ENCODE measurements around the gene SSBP4. TPM values are rescaled to one million over a fixed set of nuclear protein-coding genes. Genes with fewer than 3 reads are reported as not detected.
A peak's percentile ranks its signal among the peaks of the same experiment; 100 is the strongest.

SSBP4 gene
- total RNA-seq, 1 donor from 2014 or later, result 71.8 TPM

- no peak for TF ChIP-seq CTCF (conservative IDR thresholded peaks at IDR 0.05)
- Mint-ChIP-seq H3K4me1 (peaks cover 44% of the 10 kb centered on the region), H3K9me3 (peaks cover 3% of the 10 kb centered on the region), H3K36me3 (ENCODE audit: low read depth) (peaks cover 2% of the 10 kb centered on the region), H3K27me3 (ENCODE audit: low read depth) (peaks cover 6% of the 10 kb centered on the region), H3K27ac (ENCODE audit: unreplicated experiment) (peak overlapping the region; percentile 92), H3K4me3 (peak overlapping the region; percentile 79)
- no peak for DNase-seq (ENCODE audit: low read depth, low spot score)
Observed at GRCh38 chr19:18441804-18442788, 22.9 kb downstream of the SSBP4 start.

- no peak overlapping the region for H3K27ac Mint-ChIP-seq (ENCODE audit: unreplicated experiment)
- peaks cover 3% of the 10 kb centered on the region for H3K9me3 Mint-ChIP-seq
- H3K27me3 Mint-ChIP-seq (ENCODE audit: low read depth), result peaks cover 5% of the 10 kb centered on the region
- peaks cover 2% of the 10 kb centered on the region for H3K36me3 Mint-ChIP-seq (ENCODE audit: low read depth)
- peak overlapping the region; percentile 79 for H3K4me3 Mint-ChIP-seq
- peaks cover 51% of the 10 kb centered on the region for H3K4me1 Mint-ChIP-seq
- no peak for DNase-seq (ENCODE audit: low read depth, low spot score)
- TF ChIP-seq CTCF (conservative IDR thresholded peaks at IDR 0.05), result no peak
Observed at GRCh38 chr19:18442941-18443340, 23.7 kb downstream of the SSBP4 start.

DNA sequence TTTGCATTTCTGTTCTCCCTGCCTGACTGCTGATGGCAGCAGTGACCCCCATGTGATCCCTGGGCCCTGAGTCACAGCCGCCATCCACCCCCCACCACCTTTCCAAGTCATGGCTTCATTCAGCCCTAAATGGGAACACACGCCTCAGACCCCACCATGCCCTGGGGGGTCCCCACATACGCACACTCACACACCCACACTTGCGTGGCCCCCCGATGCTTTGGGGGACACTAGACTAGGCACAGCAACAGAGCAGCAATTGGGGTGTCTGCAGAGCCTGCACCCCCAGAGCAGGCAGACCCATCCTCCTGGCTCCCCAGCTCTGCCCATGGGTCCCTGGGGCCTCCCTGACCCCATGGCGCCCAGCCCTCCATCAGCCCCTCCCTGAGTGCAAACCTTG is 24.2 kb downstream of the SSBP4 start:
- Mint-ChIP-seq H3K27ac (ENCODE audit: unreplicated experiment) (no peak overlapping the region), H3K4me1 (peaks cover 54% of the 10 kb centered on the region)

GRCh38 chr19:18443831-18444230 is 24.6 kb downstream of the SSBP4 start:
- no peak for TF ChIP-seq CTCF (conservative IDR thresholded peaks at IDR 0.05)
- Mint-ChIP-seq H3K4me1 (peaks cover 50% of the 10 kb centered on the region), H3K4me3 (no peak overlapping the region), H3K9me3 (peaks cover 3% of the 10 kb centered on the region), H3K36me3 (ENCODE audit: low read depth) (peaks cover 6% of the 10 kb centered on the region), H3K27ac (ENCODE audit: unreplicated experiment) (no peak overlapping the region), H3K27me3 (ENCODE audit: low read depth) (peaks cover 5% of the 10 kb centered on the region)
- no peak for DNase-seq (ENCODE audit: low read depth, low spot score)

More for the DNA sequence above, 24.2 kb downstream of the SSBP4 start:
- no peak for DNase-seq (ENCODE audit: low read depth, low spot score)
- H3K27me3 Mint-ChIP-seq (ENCODE audit: low read depth), result peaks cover 5% of the 10 kb centered on the region
- TF ChIP-seq CTCF (conservative IDR thresholded peaks at IDR 0.05), result no peak
- H3K36me3 Mint-ChIP-seq (ENCODE audit: low read depth), result peaks cover 5% of the 10 kb centered on the region
- H3K9me3 Mint-ChIP-seq, result peaks cover 3% of the 10 kb centered on the region
- H3K4me3 Mint-ChIP-seq, result peak overlapping the region; percentile 34

DNA sequence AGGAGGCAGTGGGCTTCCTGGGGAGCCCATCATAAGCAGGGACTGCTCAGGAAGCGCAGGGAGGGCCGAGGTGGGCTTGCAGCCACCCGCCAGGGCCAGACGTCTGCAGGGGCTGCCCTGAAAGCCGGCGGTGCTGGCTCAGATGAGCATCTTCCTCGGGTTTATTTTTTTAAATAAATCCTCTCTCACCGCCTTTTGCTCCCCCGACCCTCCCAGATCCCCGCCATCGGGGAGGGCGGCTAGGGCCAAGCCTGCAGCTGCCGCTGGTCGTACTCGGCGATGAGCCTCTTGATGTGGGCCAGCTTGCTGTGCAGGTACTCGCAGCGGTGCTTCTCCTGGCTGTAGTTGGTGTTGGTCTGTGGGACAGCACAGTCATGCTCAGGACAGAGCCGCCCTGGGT is 25.3 kb downstream of the SSBP4 start:
- Mint-ChIP-seq H3K36me3 (ENCODE audit: low read depth) (peaks cover 6% of the 10 kb centered on the region), H3K27me3 (ENCODE audit: low read depth) (peaks cover under 1% of the 10 kb centered on the region), H3K4me1 (peaks cover 43% of the 10 kb centered on the region), H3K9me3 (peaks cover 3% of the 10 kb centered on the region), H3K4me3 (no peak overlapping the region), H3K27ac (ENCODE audit: unreplicated experiment) (no peak overlapping the region)
- no peak for TF ChIP-seq CTCF (conservative IDR thresholded peaks at IDR 0.05)
- DNase-seq (ENCODE audit: low read depth, low spot score), result no peak
